ENCODE measurements around the gene CP.

CP gene

DNA sequence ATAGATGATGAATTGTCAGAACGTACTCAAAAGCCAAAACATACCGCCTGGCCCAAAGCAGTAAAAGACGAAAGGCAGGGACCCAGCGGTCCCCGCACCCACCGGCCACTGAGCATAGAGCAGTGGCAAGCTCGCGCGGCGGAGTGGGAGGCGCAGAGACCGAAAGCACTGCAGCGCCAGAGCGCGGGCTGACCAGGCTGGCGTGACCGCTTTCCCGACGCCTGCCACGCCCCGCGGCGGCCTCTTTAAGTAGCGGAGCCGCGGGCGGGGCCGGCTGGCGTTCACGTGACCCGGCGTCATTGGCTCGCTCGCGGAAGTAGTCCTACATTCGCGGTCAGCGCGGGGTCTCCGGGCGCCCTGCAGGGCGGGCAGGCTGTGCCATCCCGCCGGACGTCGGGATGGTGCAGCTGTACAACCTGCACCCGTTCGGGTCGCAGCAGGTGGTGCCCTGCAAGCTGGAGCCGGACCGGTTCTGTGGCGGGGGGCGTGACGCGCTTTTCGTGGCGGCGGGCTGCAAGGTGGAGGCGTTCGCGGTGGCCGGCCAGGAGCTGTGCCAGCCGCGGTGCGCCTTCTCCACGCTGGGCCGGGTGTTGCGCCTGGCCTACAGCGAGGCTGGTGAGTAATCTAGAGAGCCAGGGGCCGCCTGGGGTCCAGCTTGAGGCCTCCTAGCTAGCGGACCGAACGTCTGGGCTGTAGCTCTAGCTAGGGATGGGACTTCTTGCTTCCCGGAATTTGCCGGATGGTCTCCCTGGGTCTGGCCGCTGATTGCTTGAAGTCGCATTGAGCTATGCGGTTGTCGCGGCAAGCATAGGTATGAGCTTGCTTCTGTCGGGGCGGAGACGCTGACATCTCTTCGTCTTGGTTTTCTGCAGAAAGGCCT lies 92.1 kb downstream of the CP start, which contains the start of gene HPS3:
HPS3 (plus strand) TSS at position 313 of the 880 bp plus-strand sequence; CDS start at position 399, 86 bp downstream.
- H3K79me2 ChIP-seq (ENCODE audit: insufficient read depth, low read length): peaks cover 32% of the 10 kb centered on the region
- no peaks in the 10 kb centered on the region for H3K9me3 ChIP-seq (ENCODE audit: insufficient read depth, low read length, severe bottlenecking)
- peaks cover 26% of the 10 kb centered on the region for H3K27me3 ChIP-seq (ENCODE audit: insufficient read depth, low read length, poor library complexity)
- H4K20me1 ChIP-seq (ENCODE audit: insufficient read depth, low read length): 0 out of 2 replicates have a peak, but pooled peaks cover 5% of the 10 kb centered on the region
- peak within 1 kb of the TSS; percentile 60 to 91 for H3K4me3 ChIP-seq (ENCODE audit: low read depth in 1 of 2, low read length in 2 of 2)
- TF ChIP-seq, protein P1, sequence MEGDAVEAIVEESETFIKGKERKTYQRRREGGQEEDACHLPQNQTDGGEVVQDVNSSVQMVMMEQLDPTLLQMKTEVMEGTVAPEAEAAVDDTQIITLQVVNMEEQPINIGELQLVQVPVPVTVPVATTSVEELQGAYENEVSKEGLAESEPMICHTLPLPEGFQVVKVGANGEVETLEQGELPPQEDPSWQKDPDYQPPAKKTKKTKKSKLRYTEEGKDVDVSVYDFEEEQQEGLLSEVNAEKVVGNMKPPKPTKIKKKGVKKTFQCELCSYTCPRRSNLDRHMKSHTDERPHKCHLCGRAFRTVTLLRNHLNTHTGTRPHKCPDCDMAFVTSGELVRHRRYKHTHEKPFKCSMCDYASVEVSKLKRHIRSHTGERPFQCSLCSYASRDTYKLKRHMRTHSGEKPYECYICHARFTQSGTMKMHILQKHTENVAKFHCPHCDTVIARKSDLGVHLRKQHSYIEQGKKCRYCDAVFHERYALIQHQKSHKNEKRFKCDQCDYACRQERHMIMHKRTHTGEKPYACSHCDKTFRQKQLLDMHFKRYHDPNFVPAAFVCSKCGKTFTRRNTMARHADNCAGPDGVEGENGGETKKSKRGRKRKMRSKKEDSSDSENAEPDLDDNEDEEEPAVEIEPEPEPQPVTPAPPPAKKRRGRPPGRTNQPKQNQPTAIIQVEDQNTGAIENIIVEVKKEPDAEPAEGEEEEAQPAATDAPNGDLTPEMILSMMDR (IDR thresholded peaks at IDR 0.05; ENCODE audit: borderline replicate concordance, extremely low read depth, low read length, poor library complexity, severe bottlenecking): no peak
- H3K4me1 ChIP-seq (ENCODE audit: insufficient read depth, low read length): peaks cover 30% of the 10 kb centered on the region
- peak; percentile 88 for ATAC-seq (ENCODE audit: insufficient read depth, low read depth)
- peak within 1 kb of the TSS; percentile 76 for H3K9ac ChIP-seq (ENCODE audit: low read depth, low read length)
- peak within 1 kb of the TSS; percentile 66 for H3K27ac ChIP-seq (ENCODE audit: low read length)
- H2AFZ ChIP-seq (ENCODE audit: low read depth, low read length): peak within 1 kb of the TSS; percentile 98
- DNase-seq: peak; percentile 77
- peaks cover 1% of the 10 kb centered on the region; the same call in 1 of the 2 replicates for H3K36me3 ChIP-seq (ENCODE audit: insufficient read depth, low read length)
- peak within 1 kb of the TSS; percentile 98 for H3K4me2 ChIP-seq (ENCODE audit: insufficient read depth, low read length)

DNA sequence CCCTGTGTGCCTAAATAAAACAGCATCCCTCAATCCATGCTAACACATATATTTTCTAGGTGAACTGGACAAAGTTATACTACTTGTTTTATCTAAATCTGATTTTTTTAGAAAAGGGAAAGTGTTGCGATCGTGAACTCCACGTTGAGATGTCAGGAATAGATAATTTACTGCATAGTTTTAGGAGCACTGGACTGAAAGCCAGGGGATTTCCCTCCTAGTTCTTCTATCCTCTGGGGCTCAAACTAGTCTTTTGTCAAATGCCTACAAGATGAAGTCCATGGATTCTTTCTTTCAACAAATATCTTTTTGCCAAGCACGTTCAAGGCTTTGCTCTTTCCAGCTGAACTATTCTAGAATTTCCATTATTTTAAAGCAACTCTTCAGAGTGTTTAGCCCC lies 92.8 kb downstream of the CP start:
- H4K20me1 ChIP-seq (ENCODE audit: insufficient read depth, low read length): no peaks in the 10 kb centered on the region
- peak overlapping the region; percentile 98 for H3K4me2 ChIP-seq (ENCODE audit: insufficient read depth, low read length)
- no peaks in the 10 kb centered on the region; the same call in 1 of the 2 replicates for H3K36me3 ChIP-seq (ENCODE audit: insufficient read depth, low read length)
- H3K27me3 ChIP-seq (ENCODE audit: insufficient read depth, low read length, poor library complexity): peaks cover 26% of the 10 kb centered on the region
- no peak for ATAC-seq (ENCODE audit: insufficient read depth, low read depth)
- peak overlapping the region; percentile 60 to 91 for H3K4me3 ChIP-seq (ENCODE audit: low read depth in 1 of 2, low read length in 2 of 2)
- peak overlapping the region; percentile 50; the same call in 1 of the 2 replicates for H3K27ac ChIP-seq (ENCODE audit: low read length)
- H3K9me3 ChIP-seq (ENCODE audit: insufficient read depth, low read length, severe bottlenecking): no peaks in the 10 kb centered on the region
- TF ChIP-seq, protein P1 (IDR thresholded peaks at IDR 0.05; ENCODE audit: borderline replicate concordance, extremely low read depth, low read length, poor library complexity, severe bottlenecking): no peak
- no peak for TF ChIP-seq EZH2 (IDR thresholded peaks at IDR 0.05; ENCODE audit: borderline replicate concordance, low read depth, low read length, severe bottlenecking)
- peaks cover 27% of the 10 kb centered on the region for H3K79me2 ChIP-seq (ENCODE audit: insufficient read depth, low read length)
- no peak for DNase-seq
- peak overlapping the region; percentile 98 for H2AFZ ChIP-seq (ENCODE audit: low read depth, low read length)
- peak overlapping the region; percentile 76 for H3K9ac ChIP-seq (ENCODE audit: low read depth, low read length)
- H3K4me1 ChIP-seq (ENCODE audit: insufficient read depth, low read length): peaks cover 30% of the 10 kb centered on the region

DNA sequence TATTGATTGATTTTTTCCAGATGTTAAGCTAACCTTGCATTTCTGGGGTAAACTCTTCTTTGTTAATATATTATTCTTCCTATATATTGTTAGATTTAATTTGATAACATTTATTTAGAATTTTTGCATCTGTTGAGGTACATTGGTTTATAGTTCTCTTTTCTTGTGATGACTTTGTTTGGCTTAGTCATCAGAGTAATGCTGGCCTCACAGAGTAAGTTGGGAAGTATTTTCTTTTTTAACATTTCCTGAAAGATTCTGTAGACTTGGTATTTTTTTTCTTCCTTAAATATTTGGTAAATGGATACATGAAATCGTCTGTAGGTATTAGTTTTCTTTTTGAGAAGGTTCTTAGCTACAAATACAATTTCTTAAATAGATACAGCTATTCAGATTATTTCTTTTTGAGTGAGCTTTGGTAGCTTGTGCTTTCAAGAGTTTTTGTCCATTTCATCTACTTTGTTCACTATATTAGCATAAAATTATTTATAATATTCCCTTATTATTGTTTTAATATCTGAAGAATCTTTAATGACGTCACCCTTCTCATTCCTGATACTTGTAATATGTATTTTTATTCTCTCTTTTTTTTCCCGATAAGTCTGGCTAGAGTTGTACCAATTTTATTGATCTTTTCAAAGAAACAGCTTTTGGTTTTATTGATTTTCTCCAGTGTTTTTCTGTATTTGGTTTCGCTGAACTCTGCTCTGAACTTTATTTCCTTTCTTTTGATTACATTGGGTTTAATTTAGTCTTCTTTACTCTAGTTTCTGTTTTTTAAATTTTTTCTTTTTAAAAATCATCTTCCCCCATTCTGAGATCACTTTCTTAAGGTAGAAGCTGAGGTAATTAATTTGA lies 98.7 kb downstream of the CP start:
- H3K9me3 ChIP-seq (ENCODE audit: insufficient read depth, low read length, severe bottlenecking): no peaks in the 10 kb centered on the region
- TF ChIP-seq EZH2 (IDR thresholded peaks at IDR 0.05; ENCODE audit: borderline replicate concordance, low read depth, low read length, severe bottlenecking): no peak
- TF ChIP-seq, protein P1 (IDR thresholded peaks at IDR 0.05; ENCODE audit: borderline replicate concordance, extremely low read depth, low read length, poor library complexity, severe bottlenecking): no peak
- H3K4me3 ChIP-seq (ENCODE audit: low read depth in 1 of 2, low read length in 2 of 2): no peak overlapping the region
- no peaks in the 10 kb centered on the region for H3K4me1 ChIP-seq (ENCODE audit: insufficient read depth, low read length)
- no peak overlapping the region for H3K27ac ChIP-seq (ENCODE audit: low read length)
- peaks cover 12% of the 10 kb centered on the region for H3K27me3 ChIP-seq (ENCODE audit: insufficient read depth, low read length, poor library complexity)
- H2AFZ ChIP-seq (ENCODE audit: low read depth, low read length): no peak overlapping the region
- H3K4me2 ChIP-seq (ENCODE audit: insufficient read depth, low read length): no peak overlapping the region
- ATAC-seq (ENCODE audit: insufficient read depth, low read depth) (no peak), DNase-seq (no peak)
- H4K20me1 ChIP-seq (ENCODE audit: insufficient read depth, low read length): no peaks in the 10 kb centered on the region
- no peak overlapping the region for H3K9ac ChIP-seq (ENCODE audit: low read depth, low read length)
- no peaks in the 10 kb centered on the region for H3K79me2 ChIP-seq (ENCODE audit: insufficient read depth, low read length)
- no peaks in the 10 kb centered on the region for H3K36me3 ChIP-seq (ENCODE audit: insufficient read depth, low read length)

All from DND-41 (cell line).